Choroid plexus epithelial cell (primary cell): ENCODE data around the gene CRYBG2.

ENCODE experiments used
- DNase-seq: peaks from one replicate; pipeline ENCODE4 v3.0.0-alpha.2; 2010; ENCODE audit warnings: low read depth
- H3K4me3 ChIP-seq: 2 replicates; pipeline ENCODE4 v1.5.1; 2011; ENCODE audit warnings: low read depth, mild to moderate bottlenecking, control low read depth, low read length, moderate library complexity
- CTCF ChIP-seq: conservative IDR thresholded peaks from 2 replicates; pipeline ENCODE4 v1.5.1; 2011; ENCODE audit warnings: low read depth, mild to moderate bottlenecking, control low read depth, inconsistent platforms, low read length, moderate library complexity

CRYBG2 gene

GRCh38 chr1:26290882-26291261 lies 63.1 kb downstream of the CRYBG2 start:
- no peak for DNase-seq
- no peak overlapping the region for H3K4me3 ChIP-seq
- no peak for TF ChIP-seq CTCF

- no peak for TF ChIP-seq CTCF
- no peak for DNase-seq
- no peak overlapping the region for H3K4me3 ChIP-seq
Observed at GRCh38 chr1:26290122-26290881, 63.6 kb downstream of the CRYBG2 start.

GRCh38 chr1:26289158-26290059 lies 64.5 kb downstream of the CRYBG2 start:
- H3K4me3 ChIP-seq, result no peak overlapping the region
- DNase-seq, result no peak

GRCh38 chr1:26288311-26288941 lies 65.5 kb downstream of the CRYBG2 start:
- no peak overlapping the region for H3K4me3 ChIP-seq
- DNase-seq, result no peak
- no peak for TF ChIP-seq CTCF

More at GRCh38 chr1:26289158-26290059, 64.5 kb downstream of the CRYBG2 start:
- TF ChIP-seq CTCF, result no peak

- no peak for TF ChIP-seq CTCF
- H3K4me3 ChIP-seq, result no peak overlapping the region
- no peak for DNase-seq
Observed at GRCh38 chr1:26287811-26288210, 66.1 kb downstream of the CRYBG2 start.

- TF ChIP-seq CTCF, result no peak
- no peak overlapping the region for H3K4me3 ChIP-seq
- DNase-seq, result no peak
Observed at GRCh38 chr1:26287033-26287711, 66.8 kb downstream of the CRYBG2 start.
